Measurements from ENCODE around the gene SRC.

DNA sequence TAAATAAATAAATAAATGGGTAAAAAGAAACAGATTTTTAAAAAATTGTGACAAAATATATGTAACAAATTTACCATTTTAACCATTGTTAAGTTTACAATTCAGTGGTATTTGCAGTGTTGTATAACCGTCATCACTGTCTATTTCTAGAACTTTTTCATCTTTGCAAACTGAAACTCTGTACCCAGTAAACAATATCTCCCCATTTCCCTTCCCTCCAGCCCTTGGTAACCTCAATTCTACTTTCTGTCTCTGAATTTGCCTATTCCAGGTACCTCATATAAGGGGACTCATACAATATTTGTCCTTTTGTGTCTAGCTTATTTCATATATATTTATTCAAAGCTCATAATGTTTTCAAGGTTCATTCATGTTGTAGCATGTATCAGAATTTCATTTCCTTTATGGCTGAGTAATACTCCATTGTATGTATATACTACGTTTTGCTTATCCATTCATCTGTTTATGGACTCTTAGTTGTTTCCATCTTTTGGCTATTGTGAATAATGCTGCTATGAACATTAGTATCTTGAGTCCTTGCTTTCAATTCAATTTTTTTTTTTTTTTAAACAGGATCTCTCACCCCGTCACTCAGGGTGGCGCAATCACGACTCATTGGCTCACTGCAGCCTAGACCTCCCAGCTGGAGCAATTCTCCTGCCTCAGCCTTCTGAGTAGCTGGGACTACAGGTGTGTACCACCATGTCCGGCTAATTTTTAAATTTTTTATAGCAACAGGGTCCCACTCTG is 47.6 kb upstream of the SRC start:
- TF ChIP-seq EP300 (IDR thresholded peaks at IDR 0.05) (no peak), POLR2AphosphoS5 (IDR thresholded peaks at IDR 0.05) (no peak), POLR2A (IDR thresholded peaks at IDR 0.05) (no peak)
- TF ChIP-seq, protein P1, sequence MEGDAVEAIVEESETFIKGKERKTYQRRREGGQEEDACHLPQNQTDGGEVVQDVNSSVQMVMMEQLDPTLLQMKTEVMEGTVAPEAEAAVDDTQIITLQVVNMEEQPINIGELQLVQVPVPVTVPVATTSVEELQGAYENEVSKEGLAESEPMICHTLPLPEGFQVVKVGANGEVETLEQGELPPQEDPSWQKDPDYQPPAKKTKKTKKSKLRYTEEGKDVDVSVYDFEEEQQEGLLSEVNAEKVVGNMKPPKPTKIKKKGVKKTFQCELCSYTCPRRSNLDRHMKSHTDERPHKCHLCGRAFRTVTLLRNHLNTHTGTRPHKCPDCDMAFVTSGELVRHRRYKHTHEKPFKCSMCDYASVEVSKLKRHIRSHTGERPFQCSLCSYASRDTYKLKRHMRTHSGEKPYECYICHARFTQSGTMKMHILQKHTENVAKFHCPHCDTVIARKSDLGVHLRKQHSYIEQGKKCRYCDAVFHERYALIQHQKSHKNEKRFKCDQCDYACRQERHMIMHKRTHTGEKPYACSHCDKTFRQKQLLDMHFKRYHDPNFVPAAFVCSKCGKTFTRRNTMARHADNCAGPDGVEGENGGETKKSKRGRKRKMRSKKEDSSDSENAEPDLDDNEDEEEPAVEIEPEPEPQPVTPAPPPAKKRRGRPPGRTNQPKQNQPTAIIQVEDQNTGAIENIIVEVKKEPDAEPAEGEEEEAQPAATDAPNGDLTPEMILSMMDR (IDR thresholded peaks at IDR 0.05): no peak

Data from suprapubic skin (tissue), 4 donors.